ENCODE results near the gene VPREB1. TPM values are rescaled to one million over a fixed set of nuclear protein-coding genes. Genes with fewer than 3 reads are reported as not detected.

The VPREB1 gene
- polyA plus RNA-seq (2012; ENCODE audit: missing spikeins): not detected

- no peak for DNase-seq (ENCODE audit: insufficient read length)
- TF ChIP-seq POLR2AphosphoS5 (IDR thresholded peaks at IDR 0.05; ENCODE audit: low read depth, low read length) (no peak), TAF1 (IDR thresholded peaks at IDR 0.05; ENCODE audit: borderline replicate concordance, low read depth, low read length) (no peak), POLR2A (IDR thresholded peaks at IDR 0.05; ENCODE audit: low read depth, low read length) (no peak)
- FAIRE-seq: no peak
These were observed at the start of gene VPREB1 for GRCh38 chr22:22244316-22245250. Gene VPREB1, plus strand, starts transcription at chr22:22244786. Its CDS starts 28 bp downstream, at chr22:22244814.

GRCh38 chr22:22194931-22195264, 49.7 kb upstream of the VPREB1 start:
- TF ChIP-seq TAF1 (IDR thresholded peaks at IDR 0.05; ENCODE audit: borderline replicate concordance, low read depth, low read length) (no peak), POLR2AphosphoS5 (IDR thresholded peaks at IDR 0.05; ENCODE audit: low read depth, low read length) (no peak), POLR2A (IDR thresholded peaks at IDR 0.05; ENCODE audit: low read depth, low read length) (no peak)
- DNase-seq (ENCODE audit: insufficient read length) (no peak), FAIRE-seq (no peak)

GRCh38 chr22:22195265-22196017, 49.1 kb upstream of the VPREB1 start:
- peak; percentile 95 for FAIRE-seq
- TF ChIP-seq POLR2AphosphoS5 (IDR thresholded peaks at IDR 0.05; ENCODE audit: low read depth, low read length): no peak
- no peak for TF ChIP-seq POLR2A (IDR thresholded peaks at IDR 0.05; ENCODE audit: low read depth, low read length)
- no peak for TF ChIP-seq TAF1 (IDR thresholded peaks at IDR 0.05; ENCODE audit: borderline replicate concordance, low read depth, low read length)
- DNase-seq (ENCODE audit: insufficient read length): peak; percentile 49

- TF ChIP-seq POLR2A (IDR thresholded peaks at IDR 0.05; ENCODE audit: low read depth, low read length) (no peak), TAF1 (IDR thresholded peaks at IDR 0.05; ENCODE audit: borderline replicate concordance, low read depth, low read length) (no peak), POLR2AphosphoS5 (IDR thresholded peaks at IDR 0.05; ENCODE audit: low read depth, low read length) (no peak)
- FAIRE-seq (no peak), DNase-seq (ENCODE audit: insufficient read length) (peak; percentile 51)
These were observed 48.5 kb upstream of the VPREB1 start for GRCh38 chr22:22196018-22196533.

- FAIRE-seq (no peak), DNase-seq (ENCODE audit: insufficient read length) (no peak)
- TF ChIP-seq POLR2AphosphoS5 (IDR thresholded peaks at IDR 0.05; ENCODE audit: low read depth, low read length) (no peak), POLR2A (IDR thresholded peaks at IDR 0.05; ENCODE audit: low read depth, low read length) (no peak), TAF1 (IDR thresholded peaks at IDR 0.05; ENCODE audit: borderline replicate concordance, low read depth, low read length) (no peak)
These were observed 47.6 kb upstream of the VPREB1 start for GRCh38 chr22:22196833-22197477.

- DNase-seq (ENCODE audit: insufficient read length) (no peak), FAIRE-seq (peak; percentile 38)
- TF ChIP-seq TAF1 (IDR thresholded peaks at IDR 0.05; ENCODE audit: borderline replicate concordance, low read depth, low read length): no peak
- no peak for TF ChIP-seq POLR2A (IDR thresholded peaks at IDR 0.05; ENCODE audit: low read depth, low read length)
- no peak for TF ChIP-seq POLR2AphosphoS5 (IDR thresholded peaks at IDR 0.05; ENCODE audit: low read depth, low read length)
These were observed 46.6 kb upstream of the VPREB1 start for GRCh38 chr22:22197993-22198402.

GRCh38 chr22:22198751-22199150, 45.8 kb upstream of the VPREB1 start:
- TF ChIP-seq POLR2AphosphoS5 (IDR thresholded peaks at IDR 0.05; ENCODE audit: low read depth, low read length): no peak
- DNase-seq (ENCODE audit: insufficient read length) (no peak), FAIRE-seq (no peak)

GRCh38 chr22:22199634-22200033, 45.0 kb upstream of the VPREB1 start:
- TF ChIP-seq TAF1 (IDR thresholded peaks at IDR 0.05; ENCODE audit: borderline replicate concordance, low read depth, low read length): no peak
- no peak for TF ChIP-seq POLR2A (IDR thresholded peaks at IDR 0.05; ENCODE audit: low read depth, low read length)
- TF ChIP-seq POLR2AphosphoS5 (IDR thresholded peaks at IDR 0.05; ENCODE audit: low read depth, low read length): no peak
- DNase-seq (ENCODE audit: insufficient read length): no peak
- FAIRE-seq: no peak

- FAIRE-seq: no peak
- DNase-seq (ENCODE audit: insufficient read length): no peak
- TF ChIP-seq POLR2A (IDR thresholded peaks at IDR 0.05; ENCODE audit: low read depth, low read length): no peak
- TF ChIP-seq TAF1 (IDR thresholded peaks at IDR 0.05; ENCODE audit: borderline replicate concordance, low read depth, low read length): no peak
- TF ChIP-seq POLR2AphosphoS5 (IDR thresholded peaks at IDR 0.05; ENCODE audit: low read depth, low read length): no peak
These were observed 43.9 kb upstream of the VPREB1 start for GRCh38 chr22:22200569-22201184.

- FAIRE-seq (peak; percentile 82), DNase-seq (ENCODE audit: insufficient read length) (peak; percentile 60)
- no peak for TF ChIP-seq POLR2A (IDR thresholded peaks at IDR 0.05; ENCODE audit: low read depth, low read length)
- TF ChIP-seq TAF1 (IDR thresholded peaks at IDR 0.05; ENCODE audit: borderline replicate concordance, low read depth, low read length): no peak
- no peak for TF ChIP-seq POLR2AphosphoS5 (IDR thresholded peaks at IDR 0.05; ENCODE audit: low read depth, low read length)
These were observed 43.2 kb upstream of the VPREB1 start for GRCh38 chr22:22201185-22201929.
